NT2/D1 (cell line): Measurements from ENCODE around the gene SLC16A1.
"Not testable (repeated sequence)": the region's sequence is repeated elsewhere in the genome, so short reads cannot be mapped to it uniquely, and the experiment has no call there.

ENCODE experiments used
- YY1 ChIP-seq: IDR thresholded peaks from 2 replicates; pipeline ENCODE4 v1.6.1; 2011; ENCODE audit not compliant: insufficient read length, insufficient read depth
- ZNF274 ChIP-seq: IDR thresholded peaks from 2 replicates; pipeline ENCODE4 v1.6.1; 2011; ENCODE audit warnings: mild to moderate bottlenecking, low read depth, low read length

DNA sequence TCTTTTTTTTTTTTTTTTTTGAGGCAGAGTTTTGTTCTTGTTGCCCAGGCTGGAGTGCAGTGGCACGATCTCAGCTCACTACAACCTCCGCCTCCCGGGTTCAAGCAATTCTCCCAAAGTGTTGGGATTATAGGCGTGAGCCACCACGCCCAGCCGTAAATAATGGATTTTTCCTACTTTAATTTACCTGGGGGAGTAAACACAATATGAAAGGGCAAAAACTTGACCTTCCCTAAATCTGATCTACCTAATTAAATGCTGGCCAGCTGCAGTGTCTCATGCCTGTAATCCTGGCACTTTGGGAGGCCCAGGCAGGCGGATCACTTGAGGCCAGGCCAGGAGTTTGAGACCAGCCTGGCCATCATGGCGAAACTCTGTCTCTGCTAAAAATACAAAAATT is 25.8 kb upstream of the SLC16A1 start:
- not testable (repeated sequence) for TF ChIP-seq ZNF274, YY1
